Epithelial cell of proximal tubule (primary cell): ENCODE results near the gene NPHS1. TPM values are rescaled to one million over a fixed set of nuclear protein-coding genes. Genes with fewer than 3 reads are reported as not detected.

ENCODE experiments used
- DNase-seq: peaks from one replicate; pipeline ENCODE4 v3.0.0-alpha.2; 2011; ENCODE audit warnings: low read depth
- H3K4me3 ChIP-seq: 2 replicates; pipeline ENCODE4 v1.5.1; 2011; ENCODE audit warnings: low read depth, mild to moderate bottlenecking, low read length
- CTCF ChIP-seq: conservative IDR thresholded peaks from 2 replicates; pipeline ENCODE4 v1.5.1; 2012; ENCODE audit warnings: low read depth, mild to moderate bottlenecking, low read length
- total RNA-seq: library from RNA; depleted of rRNA; stranded (reverse); fragments of >200 nt; gene quantifications from 2 replicates; pipeline ENCODE4 v1.2.3, GENCODE V29; 2015

The NPHS1 gene
- total RNA-seq, 1 donor from 2014 or later: not detected

GRCh38 chr19:35848919-35849505 lies 3.3 kb downstream of the NPHS1 start:
- no peak overlapping the region for H3K4me3 ChIP-seq
- DNase-seq: no peak
- TF ChIP-seq CTCF: no peak

- no peak overlapping the region for H3K4me3 ChIP-seq
- TF ChIP-seq CTCF: no peak
- DNase-seq: no peak
Measured at GRCh38 chr19:35848486-35848885, 3.8 kb downstream of the NPHS1 start.

GRCh38 chr19:35847911-35848310 lies 4.4 kb downstream of the NPHS1 start:
- no peak for TF ChIP-seq CTCF
- DNase-seq: no peak
- no peak overlapping the region for H3K4me3 ChIP-seq

GRCh38 chr19:35846038-35846668 lies 6.2 kb downstream of the NPHS1 start:
- no peak for DNase-seq
- no peak overlapping the region for H3K4me3 ChIP-seq
- peak; percentile 7 for TF ChIP-seq CTCF

GRCh38 chr19:35845215-35846037 lies 6.9 kb downstream of the NPHS1 start:
- H3K4me3 ChIP-seq: peak overlapping the region; percentile 13
- TF ChIP-seq CTCF: no peak
- DNase-seq: no peak

- no peak overlapping the region for H3K4me3 ChIP-seq
- no peak for DNase-seq
- TF ChIP-seq CTCF: no peak
Measured at GRCh38 chr19:35844482-35845214, 7.7 kb downstream of the NPHS1 start.
